C4-2B (cell line): Measurements from ENCODE around the gene ORM1.
A peak's percentile ranks its signal among the peaks of the same experiment; 100 is the strongest.

Experiments used
- H3K27ac ChIP-seq: fragments of 450-650 bp; 2 replicates; pipeline ENCODE4 v1.5.1; 2017
- ZFX ChIP-seq: fragments of 450-650 bp; IDR thresholded peaks from 2 replicates; pipeline ENCODE4 v1.6.1; 2017
- TF ChIP-seq, protein P1 (sequence below): fragments of 450-650 bp; conservative IDR thresholded peaks from 2 replicates; pipeline ENCODE4 v1.5.1; 2017; ENCODE audit warnings: mild to moderate bottlenecking

Gene ORM1

GRCh38 chr9:114336157-114336556 is 13.3 kb downstream of the ORM1 start:
- TF ChIP-seq ZFX, result no peak
- TF ChIP-seq, protein P1, sequence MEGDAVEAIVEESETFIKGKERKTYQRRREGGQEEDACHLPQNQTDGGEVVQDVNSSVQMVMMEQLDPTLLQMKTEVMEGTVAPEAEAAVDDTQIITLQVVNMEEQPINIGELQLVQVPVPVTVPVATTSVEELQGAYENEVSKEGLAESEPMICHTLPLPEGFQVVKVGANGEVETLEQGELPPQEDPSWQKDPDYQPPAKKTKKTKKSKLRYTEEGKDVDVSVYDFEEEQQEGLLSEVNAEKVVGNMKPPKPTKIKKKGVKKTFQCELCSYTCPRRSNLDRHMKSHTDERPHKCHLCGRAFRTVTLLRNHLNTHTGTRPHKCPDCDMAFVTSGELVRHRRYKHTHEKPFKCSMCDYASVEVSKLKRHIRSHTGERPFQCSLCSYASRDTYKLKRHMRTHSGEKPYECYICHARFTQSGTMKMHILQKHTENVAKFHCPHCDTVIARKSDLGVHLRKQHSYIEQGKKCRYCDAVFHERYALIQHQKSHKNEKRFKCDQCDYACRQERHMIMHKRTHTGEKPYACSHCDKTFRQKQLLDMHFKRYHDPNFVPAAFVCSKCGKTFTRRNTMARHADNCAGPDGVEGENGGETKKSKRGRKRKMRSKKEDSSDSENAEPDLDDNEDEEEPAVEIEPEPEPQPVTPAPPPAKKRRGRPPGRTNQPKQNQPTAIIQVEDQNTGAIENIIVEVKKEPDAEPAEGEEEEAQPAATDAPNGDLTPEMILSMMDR, result no peak
- no peak overlapping the region for H3K27ac ChIP-seq

GRCh38 chr9:114336699-114337395 is 13.9 kb downstream of the ORM1 start:
- no peak overlapping the region for H3K27ac ChIP-seq
- no peak for TF ChIP-seq ZFX
- TF ChIP-seq, protein P1, result no peak

GRCh38 chr9:114338187-114338586 is 15.3 kb downstream of the ORM1 start:
- TF ChIP-seq, protein P1, result no peak
- TF ChIP-seq ZFX, result no peak
- no peak overlapping the region for H3K27ac ChIP-seq

DNA sequence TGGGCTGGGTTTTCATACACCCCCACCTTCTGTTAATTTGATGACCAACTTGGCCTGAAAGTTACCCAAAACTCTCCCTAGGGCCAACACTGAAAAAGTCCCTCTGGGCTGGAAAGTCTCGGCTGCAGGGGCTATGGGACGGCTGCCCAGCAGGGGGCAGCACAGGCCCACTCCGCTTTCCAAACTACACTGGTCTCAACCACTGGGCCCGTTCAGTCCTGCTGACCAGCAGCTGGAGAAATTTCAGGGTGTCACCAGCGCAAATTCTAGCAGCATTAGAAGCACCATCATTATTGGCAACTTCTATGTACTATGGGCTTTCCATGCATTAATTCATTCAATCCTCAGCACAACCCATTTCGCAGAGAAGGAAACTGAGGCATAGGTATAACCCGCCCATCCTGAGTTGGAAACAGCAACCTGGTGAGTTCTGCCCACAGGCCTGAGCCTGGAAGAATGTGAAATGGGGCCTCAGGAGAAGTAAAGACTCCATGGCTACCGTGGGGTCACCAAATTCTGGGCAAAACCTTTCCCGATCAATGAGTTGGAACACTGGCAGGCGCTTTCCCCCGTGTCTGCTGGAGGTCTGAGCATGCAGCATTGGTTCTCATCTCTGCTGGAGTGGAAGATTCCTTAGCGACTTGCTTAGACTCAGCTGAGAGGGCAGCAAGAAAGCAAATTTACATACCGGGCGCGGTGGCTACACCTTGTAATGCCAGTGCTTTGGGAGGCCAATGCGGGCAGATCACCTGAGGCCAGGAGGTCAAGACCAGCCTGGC is 16.4 kb downstream of the ORM1 start:
- H3K27ac ChIP-seq, result no peak overlapping the region
- TF ChIP-seq, protein P1, result peak; percentile 93
- no peak for TF ChIP-seq ZFX

GRCh38 chr9:114341152-114341830 is 18.4 kb downstream of the ORM1 start:
- no peak for TF ChIP-seq ZFX
- TF ChIP-seq, protein P1, result no peak
- H3K27ac ChIP-seq, result no peak overlapping the region

DNA sequence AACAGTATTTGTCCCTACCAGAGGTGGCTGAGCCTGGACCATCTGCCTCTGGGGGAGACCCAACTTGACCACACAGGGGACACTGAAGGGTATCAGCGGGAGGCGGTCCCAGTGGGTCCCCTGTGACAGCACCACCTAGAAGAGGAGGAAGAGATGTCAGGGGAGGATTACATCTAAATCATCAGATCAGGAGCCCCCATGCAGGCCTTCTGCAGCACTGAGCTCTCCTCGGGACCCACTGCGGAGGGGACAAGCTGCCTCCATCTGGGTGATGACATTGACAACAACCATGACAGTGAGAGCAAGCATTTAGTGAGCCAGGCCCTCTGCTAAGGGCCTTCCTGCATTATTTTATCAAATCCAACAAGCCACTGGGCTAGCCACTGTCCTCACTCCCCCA is 19.1 kb downstream of the ORM1 start:
- H3K27ac ChIP-seq, result no peak overlapping the region
- TF ChIP-seq ZFX, result no peak
- TF ChIP-seq, protein P1, result no peak
